22Rv1 (cell line): Measurements from ENCODE around the gene PDE9A.

Experiments
- CTCF ChIP-seq: fragments of 450-650 bp; IDR thresholded peaks from 2 replicates; pipeline ENCODE4 v1.5.1; 2017; ENCODE audit warnings: mild to moderate bottlenecking
- ZFX ChIP-seq: fragments of 450-650 bp; IDR thresholded peaks from 2 replicates; pipeline ENCODE4 v1.6.1; 2017; ENCODE audit warnings: antibody characterized with exemption, borderline replicate concordance

DNA sequence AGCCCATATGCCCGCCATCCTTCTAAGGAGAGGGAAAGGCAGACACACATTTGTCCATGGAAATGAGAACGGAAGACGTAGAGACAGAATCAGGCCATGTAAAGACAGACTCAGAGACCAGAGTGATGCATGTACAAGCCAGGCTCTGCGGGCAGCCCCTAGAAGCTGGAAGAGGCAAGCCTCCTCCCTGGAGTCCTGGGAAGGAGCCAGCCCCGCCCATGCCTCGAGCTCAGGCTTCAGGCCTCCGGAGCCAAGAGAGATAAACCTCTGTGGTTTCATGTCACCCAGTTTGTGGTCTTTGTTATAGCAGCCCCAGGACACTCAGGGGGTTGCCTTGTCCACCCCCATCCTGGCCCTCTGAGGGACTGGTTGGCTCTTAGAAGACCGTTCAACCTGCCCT, 11.6 kb downstream of the PDE9A start:
- TF ChIP-seq CTCF (no peak), ZFX (no peak)
